IMR-90 (cell line): ENCODE data around the gene PAF1. TPM values are rescaled to one million over a fixed set of nuclear protein-coding genes. Genes with fewer than 3 reads are reported as not detected.

Experiments used
- ATAC-seq: fragments of 200-7000 bp; cut with Tn5 transposase; 2 replicates; pipeline ENCODE4 v1.9.1; 2020; ENCODE audit warnings: low read depth, mild to moderate bottlenecking, moderate library complexity
- BruUV-seq: library from RNA; stranded (reverse); fragments of 400-500 nt; replicated peaks from 2 replicates; lab custom pipeline; 2021; lab: Mats Ljungman, UMichigan
- CTCF ChIA-PET: fragments of 300-600 bp; formaldehyde crosslinking; extraction: SDS; loops from one replicate; lab custom pipeline; 2021; ENCODE audit warnings: antibody characterized with exemption; lab: Yijun Ruan, JAX
- POLR2A ChIA-PET: fragments of 300-600 bp; sonication (Branson Sonifier 250); formaldehyde crosslinking; loops from one replicate; lab custom pipeline; 2022; ENCODE audit warnings: antibody characterized with exemption; ENCODE audit not compliant: unreplicated experiment; lab: Charles Lee
- DNase-seq: peaks from one replicate; pipeline ENCODE4 v3.0.0; 2013
- H2AFZ ChIP-seq: replicated peaks from 2 replicates; pipeline ENCODE3; 2013; ENCODE audit warnings: low read length, mild to moderate bottlenecking; ENCODE audit not compliant: poor library complexity
- H2AK5ac ChIP-seq: 2 replicates; pipeline ENCODE4 v1.6.1; 2013; ENCODE audit warnings: low read depth, low read length, inconsistent platforms
- H2AK9ac ChIP-seq: replicated peaks from 2 replicates; pipeline ENCODE3; 2013; ENCODE audit warnings: mild to moderate bottlenecking, low read depth, low read length, moderate library complexity; ENCODE audit not compliant: poor library complexity
- H2BK120ac ChIP-seq: 2 replicates; pipeline ENCODE4 v1.6.1; 2013; ENCODE audit warnings: low read depth, low read length, inconsistent platforms
- H2BK15ac ChIP-seq: 3 replicates; pipeline ENCODE4 v1.6.1; 2013; ENCODE audit warnings: low read depth, low read length, inconsistent platforms
- H2BK20ac ChIP-seq: 2 replicates; pipeline ENCODE4 v1.6.1; 2013; ENCODE audit warnings: low read depth, mild to moderate bottlenecking, inconsistent platforms, low read length, moderate library complexity
- H2BK5ac ChIP-seq: 2 replicates; pipeline ENCODE4 v1.6.1; 2013; ENCODE audit warnings: mild to moderate bottlenecking, low read depth, low read length, inconsistent platforms; ENCODE audit not compliant: poor library complexity, severe bottlenecking
- H3K14ac ChIP-seq: replicated peaks from 2 replicates; pipeline ENCODE4 v1.6.1; 2013; ENCODE audit warnings: low read depth, low read length, inconsistent platforms
- H3K18ac ChIP-seq: 2 replicates; pipeline ENCODE4 v1.6.1; 2013; ENCODE audit warnings: low read depth, low read length, control low read depth
- H3K23ac ChIP-seq: 2 replicates; pipeline ENCODE4 v1.6.1; 2013; ENCODE audit warnings: low read depth, low read length, inconsistent platforms
- H3K27ac ChIP-seq: 2 replicates; pipeline ENCODE4 v1.5.1; 2013; ENCODE audit warnings: mild to moderate bottlenecking, control low read depth, low read length; ENCODE audit not compliant: insufficient read depth
- H3K27me3 ChIP-seq: 2 replicates; pipeline ENCODE4 v1.6.1; 2013; ENCODE audit warnings: low read length; ENCODE audit not compliant: control insufficient read depth, insufficient read depth
- H3K36me3 ChIP-seq: 2 replicates; pipeline ENCODE4 v1.6.1; 2013; ENCODE audit warnings: low read length, mixed read lengths; ENCODE audit not compliant: control insufficient read depth, insufficient read depth
- H3K4ac ChIP-seq: 2 replicates; pipeline ENCODE4 v1.6.1; 2013; ENCODE audit warnings: low read depth, low read length, inconsistent platforms
- H3K4me1 ChIP-seq: 2 replicates; pipeline ENCODE4 v1.6.1; 2013; ENCODE audit warnings: low read length, mixed read lengths; ENCODE audit not compliant: control insufficient read depth, insufficient read depth
- H3K4me2 ChIP-seq: 2 replicates; pipeline ENCODE4 v1.6.1; 2013; ENCODE audit warnings: low read depth, mild to moderate bottlenecking, control low read depth, low read length, moderate library complexity
- H3K4me3 ChIP-seq: 2 replicates; pipeline ENCODE4 v1.5.1; 2013; ENCODE audit warnings: low read depth, mild to moderate bottlenecking, control low read depth, low read length, moderate library complexity; ENCODE audit not compliant: insufficient read depth
- H3K56ac ChIP-seq: 2 replicates; pipeline ENCODE4 v1.6.1; 2013; ENCODE audit warnings: low read length, inconsistent platforms; ENCODE audit not compliant: insufficient read depth; ENCODE audit errors: extremely low read depth
- H3K79me1 ChIP-seq, 2 experiments: 2 replicates each; pipeline ENCODE4 v1.6.1; 2013; ENCODE audit warnings: low read length in 2 of 2, inconsistent platforms in 1 of 2, low read depth in 1 of 2
- H3K9ac ChIP-seq: 2 replicates; pipeline ENCODE4 v1.6.1; 2013; ENCODE audit warnings: low read depth, low read length, control low read depth
- H3K9me1 ChIP-seq: 2 replicates; pipeline ENCODE4 v1.6.1; 2013; ENCODE audit warnings: low read length, inconsistent platforms; ENCODE audit not compliant: insufficient read depth
- H3K9me3 ChIP-seq: 2 replicates; pipeline ENCODE4 v1.6.1; 2013; ENCODE audit warnings: low read length; ENCODE audit not compliant: control insufficient read depth, insufficient read depth
- H4K20me1 ChIP-seq: 2 replicates; pipeline ENCODE4 v1.6.1; 2013; ENCODE audit warnings: low read length, inconsistent platforms; ENCODE audit not compliant: insufficient read depth
- H4K5ac ChIP-seq: 2 replicates; pipeline ENCODE4 v1.6.1; 2013; ENCODE audit warnings: mild to moderate bottlenecking, low read depth, low read length, control low read depth
- H4K8ac ChIP-seq, 2 experiments: 2 replicates each; pipeline ENCODE4 v1.6.1; 2013; ENCODE audit warnings: low read depth in 2 of 2, low read length in 2 of 2, control low read depth in 1 of 2, inconsistent platforms in 1 of 2
- H4K91ac ChIP-seq: 2 replicates; pipeline ENCODE4 v1.6.1; 2013; ENCODE audit warnings: low read depth, low read length, inconsistent platforms; ENCODE audit not compliant: insufficient read depth
- MAFK ChIP-seq: IDR thresholded peaks from 2 replicates; pipeline ENCODE4 v1.6.1; 2012; ENCODE audit warnings: low read depth, low read length, improper control_type of control experiment
- MXI1 ChIP-seq: IDR thresholded peaks from 2 replicates; pipeline ENCODE4 v1.6.1; 2012; ENCODE audit warnings: low read depth, mild to moderate bottlenecking, low read length, moderate library complexity, borderline replicate concordance
- WGBS, 2 experiments: methylation state at CpG; one replicate each; pipeline versions ENCODE4 v1.1.5 to v1.1.7; 2013; ENCODE audit warnings: missing lambda C conversion rate in 2 of 2; ENCODE audit not compliant: insufficient read length in 1 of 2; ENCODE audit errors: extremely low coverage in 2 of 2; 5-methylcytosine and 5-hydroxymethylcytosine counted together
- dilution Hi-C: fragments of 300-500 bp; cut with HindIII; formaldehyde crosslinking; loops from one replicate; pipeline ENCODE4 v1.14.3; 2018; ENCODE audit warnings: low sequenced_read_pairs; ENCODE audit not compliant: unreplicated experiment
- in situ Hi-C: fragments of 300-500 bp; cut with MboI; formaldehyde crosslinking; loops from 3 replicates; pipeline ENCODE4 v1.14.3; 2019; ENCODE audit warnings: low sequenced_read_pairs, inconsistent platforms, mixed read lengths
- intact Hi-C: fragments of 100-400 bp; cut with micrococcal nuclease; formaldehyde crosslinking; loops from 2 replicates; pipeline ENCODE4 v1.10.0; 2022
- polyA plus RNA-seq, 3 experiments: library from polyadenylated mRNA; depleted of rRNA; stranded (reverse); fragments of >200 nt; gene quantifications; 2 replicates each; pipeline ENCODE4 v1.2.3, GENCODE V29; 2012; ENCODE audit warnings: low replicate concordance in 1 of 3
- total RNA-seq: library from RNA; depleted of rRNA; stranded (reverse); fragments of >200 nt; gene quantifications from 2 replicates; pipeline ENCODE4 v1.2.3, GENCODE V29; 2012

Gene PAF1
- total and polyA plus RNA-seq, 2 of the 4 experiments (the other 2 are of a cell fraction) = 45.7 to 54.3 TPM

DNA sequence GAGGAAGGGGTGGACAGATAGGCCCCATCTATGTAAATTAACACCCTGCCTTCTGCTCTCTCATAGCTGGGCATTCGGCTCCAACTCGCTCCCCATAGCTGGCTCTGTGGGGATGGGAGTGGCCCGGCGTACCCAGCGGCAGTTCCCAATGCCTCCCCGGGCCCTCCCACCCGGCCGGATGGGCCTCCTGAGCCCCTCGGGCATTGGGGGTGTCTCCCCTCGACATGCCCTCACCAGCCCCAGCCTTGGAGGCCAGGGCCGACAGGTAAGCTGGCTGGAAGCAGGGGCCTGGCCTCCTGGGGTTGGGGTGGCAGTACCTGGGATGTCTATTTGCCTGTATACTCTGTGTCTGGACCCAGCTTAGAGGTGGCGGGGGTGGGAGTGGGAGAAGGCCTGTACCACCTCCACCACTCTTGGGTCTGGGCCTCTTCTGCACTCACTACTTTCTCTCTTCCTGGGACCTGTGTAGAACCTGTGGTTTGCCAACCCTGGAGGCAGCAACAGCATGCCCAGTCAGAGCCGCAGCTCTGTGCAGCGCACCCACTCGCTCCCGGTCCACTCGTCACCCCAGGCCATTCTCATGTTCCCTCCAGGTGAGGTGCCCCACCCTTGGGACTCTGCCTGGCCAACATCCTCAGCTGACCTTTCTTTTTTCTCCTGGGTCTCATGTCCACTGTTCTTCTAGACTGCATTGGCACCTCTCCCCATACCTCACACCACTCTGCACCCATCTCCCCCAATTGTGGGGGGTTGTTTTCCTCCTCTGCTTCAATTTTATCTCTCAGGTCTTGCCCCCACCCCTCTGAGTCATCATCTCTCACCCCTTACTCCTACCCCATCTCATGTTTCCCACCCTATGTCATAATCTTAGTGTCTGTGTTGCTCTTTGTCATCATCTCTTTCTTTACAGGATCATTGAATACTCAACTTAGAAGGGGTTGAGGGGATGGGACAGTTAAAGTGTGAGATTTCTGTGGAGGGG, 10.1 kb downstream of the PAF1 start:
- peaks cover 0 to 23% of the 10 kb centered on the region in 2 experiments; a peak in 3 of 4 replicates for H3K79me1 ChIP-seq

More for the DNA sequence above, 10.1 kb downstream of the PAF1 start:
- Histone ChIP-seq H4K20me1 (peaks cover 4% of the 10 kb centered on the region), H2AK9ac (no peak overlapping the region), H2AK5ac (no peak overlapping the region), H3K4me1 (no peaks in the 10 kb centered on the region), H3K14ac (no peak overlapping the region), H4K91ac (no peak overlapping the region), H4K8ac (no peak overlapping the region), H3K27ac (no peak overlapping the region), H2BK15ac (no peak overlapping the region), H2BK20ac (no peak overlapping the region), H2BK120ac (no peak overlapping the region), H3K4me2 (no peak overlapping the region), H3K23ac (no peak overlapping the region), H2AFZ (no peak overlapping the region), H3K4me3 (no peak overlapping the region), H3K4ac (no peak overlapping the region), H3K36me3 (peaks cover 83% of the 10 kb centered on the region), H3K9ac (no peak overlapping the region), H3K18ac (no peak overlapping the region), H3K27me3 (no peaks in the 10 kb centered on the region), H3K9me1 (peaks cover 4% of the 10 kb centered on the region; the same call in 1 of the 2 replicates), H2BK5ac (no peak overlapping the region), H3K9me3 (no peaks in the 10 kb centered on the region), H3K56ac (no peak overlapping the region), H4K5ac (no peak overlapping the region)
- dilution Hi-C loops = no loop called here
- ATAC-seq = no peak
- ChIA-PET CTCF (no interaction called here), POLR2A (no interaction called here)
- 76% methylated on average over 5 of the region's 17 CpGs; no CpG with 5 or more reads in 1 of the 2 experiments for WGBS, 2 experiments
- intact Hi-C loops = no loop called here
- DNase-seq = no peak
- in situ Hi-C loops = no loop called here
- BruUV-seq = no TSS peak
- TF ChIP-seq MAFK = no peak
- TF ChIP-seq MXI1 = no peak
